ENCODE measurements around the gene PLD1.
"Not testable (repeated sequence)": the region's sequence is repeated elsewhere in the genome, so short reads cannot be mapped to it uniquely, and the experiment has no call there.

The PLD1 gene

DNA sequence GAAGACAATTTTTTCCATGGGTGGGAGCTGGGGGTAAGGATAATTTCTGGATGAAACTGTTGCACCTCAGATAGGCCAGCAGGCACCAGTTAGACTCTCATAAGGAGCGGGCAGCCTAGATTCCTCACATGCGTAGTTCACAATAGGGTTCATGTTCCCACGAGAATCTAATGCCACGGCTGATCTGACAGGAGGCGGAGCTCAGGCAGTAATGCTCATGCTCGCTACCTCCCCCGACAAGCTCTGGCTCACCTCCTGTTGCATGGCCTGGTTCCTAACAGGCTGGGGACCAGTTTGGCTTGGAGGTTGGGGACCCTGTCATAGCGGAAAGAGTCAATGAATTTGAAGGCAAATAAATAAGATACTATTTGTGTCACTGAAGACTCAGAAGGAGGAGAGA, 105.5 kb downstream of the PLD1 start:
- H3K27me3 ChIP-seq (ENCODE audit: control insufficient read depth, insufficient read depth, low read length), result no peaks in the 10 kb centered on the region
- no peak overlapping the region for H3K4me3 ChIP-seq (ENCODE audit: low read depth, low read length)
- H3K9me3 ChIP-seq (ENCODE audit: control insufficient read depth, insufficient read depth, low read length), result no peaks in the 10 kb centered on the region
- no peaks in the 10 kb centered on the region for H3K36me3 ChIP-seq (ENCODE audit: control insufficient read depth, insufficient read depth, low read length)
- H3K4me1 ChIP-seq (ENCODE audit: control insufficient read depth, insufficient read depth, low read length), result peaks cover 7% of the 10 kb centered on the region
- H3K27ac ChIP-seq (ENCODE audit: low read depth, low read length), result no peak overlapping the region
- H3K9ac ChIP-seq (ENCODE audit: low read depth, low read length), result no peak overlapping the region

DNA sequence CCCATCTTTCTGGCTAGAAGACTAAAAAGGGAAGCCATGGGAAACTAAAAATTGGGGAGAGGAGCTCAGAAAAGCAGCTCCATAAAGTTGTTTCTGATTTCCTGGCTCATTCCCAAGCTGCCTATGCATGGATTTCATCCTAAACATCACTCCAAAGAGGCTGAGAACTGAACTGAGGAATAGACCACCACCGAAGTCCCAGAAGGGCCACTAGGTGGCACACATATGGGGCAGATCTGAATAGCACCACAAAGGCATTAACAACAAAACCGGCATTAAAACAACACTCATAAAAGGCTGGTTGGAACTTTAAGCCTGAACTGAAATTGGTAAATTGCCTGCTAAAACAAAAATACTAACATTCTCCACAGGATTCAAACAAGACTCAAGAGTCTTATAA, 106.3 kb downstream of the PLD1 start:
- Histone ChIP-seq H3K36me3 (ENCODE audit: control insufficient read depth, insufficient read depth, low read length) (no peaks in the 10 kb centered on the region), H3K9ac (ENCODE audit: low read depth, low read length) (no peak overlapping the region), H3K4me3 (ENCODE audit: low read depth, low read length) (no peak overlapping the region), H3K27me3 (ENCODE audit: control insufficient read depth, insufficient read depth, low read length) (no peaks in the 10 kb centered on the region), H3K9me3 (ENCODE audit: control insufficient read depth, insufficient read depth, low read length) (no peaks in the 10 kb centered on the region), H3K4me1 (ENCODE audit: control insufficient read depth, insufficient read depth, low read length) (peaks cover 4% of the 10 kb centered on the region), H3K27ac (ENCODE audit: low read depth, low read length) (no peak overlapping the region)

DNA sequence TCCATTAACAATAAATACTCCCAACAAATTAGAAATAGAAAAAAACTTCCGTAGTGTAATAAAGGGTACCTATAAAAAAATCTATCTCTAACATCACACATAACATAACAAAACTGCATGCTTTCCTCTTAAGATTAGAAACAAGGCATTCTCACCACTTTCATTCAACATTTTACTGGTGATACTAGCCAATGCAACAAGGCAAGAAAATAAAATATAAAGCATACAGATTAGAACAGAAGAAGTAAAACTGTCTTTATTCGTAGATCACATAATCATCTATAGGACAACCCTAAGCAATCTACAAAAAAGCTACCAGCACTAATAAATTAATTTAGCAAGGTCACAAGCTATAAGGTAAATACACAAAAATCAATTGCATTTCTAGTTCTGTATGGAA, 107.1 kb downstream of the PLD1 start:
- Histone ChIP-seq H3K9ac (ENCODE audit: low read depth, low read length) (no peak overlapping the region), H3K9me3 (ENCODE audit: control insufficient read depth, insufficient read depth, low read length) (no peaks in the 10 kb centered on the region), H3K4me1 (ENCODE audit: control insufficient read depth, insufficient read depth, low read length) (no peaks in the 10 kb centered on the region), H3K36me3 (ENCODE audit: control insufficient read depth, insufficient read depth, low read length) (no peaks in the 10 kb centered on the region), H3K4me3 (ENCODE audit: low read depth, low read length) (no peak overlapping the region), H3K27ac (ENCODE audit: low read depth, low read length) (no peak overlapping the region), H3K27me3 (ENCODE audit: control insufficient read depth, insufficient read depth, low read length) (no peaks in the 10 kb centered on the region)

DNA sequence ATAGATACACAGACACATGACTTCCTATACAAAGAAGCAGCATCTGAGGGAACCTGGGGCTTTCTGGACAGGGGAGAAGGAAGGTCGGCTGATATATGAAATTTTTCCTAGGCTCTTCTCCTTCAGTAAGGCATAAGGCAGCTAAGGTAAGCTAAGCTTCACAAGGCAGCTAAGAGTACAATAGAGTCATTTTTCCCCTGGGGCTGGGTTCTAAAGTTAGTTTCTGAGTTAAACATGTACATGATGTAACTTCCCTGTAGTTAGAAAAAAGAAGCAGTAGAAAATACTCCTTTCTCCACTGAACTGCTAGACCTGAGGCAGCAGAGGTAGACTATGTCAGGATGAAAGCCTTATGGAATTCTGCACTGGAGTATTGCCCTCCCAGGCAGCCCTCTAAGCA, 109.6 kb downstream of the PLD1 start:
- no peaks in the 10 kb centered on the region for H3K36me3 ChIP-seq (ENCODE audit: control insufficient read depth, insufficient read depth, low read length)
- no peaks in the 10 kb centered on the region for H3K4me1 ChIP-seq (ENCODE audit: control insufficient read depth, insufficient read depth, low read length)
- no peaks in the 10 kb centered on the region for H3K9me3 ChIP-seq (ENCODE audit: control insufficient read depth, insufficient read depth, low read length)
- H3K27me3 ChIP-seq (ENCODE audit: control insufficient read depth, insufficient read depth, low read length), result no peaks in the 10 kb centered on the region
- H3K27ac ChIP-seq (ENCODE audit: low read depth, low read length), result no peak overlapping the region
- no peak overlapping the region for H3K9ac ChIP-seq (ENCODE audit: low read depth, low read length)
- no peak overlapping the region for H3K4me3 ChIP-seq (ENCODE audit: low read depth, low read length)

DNA sequence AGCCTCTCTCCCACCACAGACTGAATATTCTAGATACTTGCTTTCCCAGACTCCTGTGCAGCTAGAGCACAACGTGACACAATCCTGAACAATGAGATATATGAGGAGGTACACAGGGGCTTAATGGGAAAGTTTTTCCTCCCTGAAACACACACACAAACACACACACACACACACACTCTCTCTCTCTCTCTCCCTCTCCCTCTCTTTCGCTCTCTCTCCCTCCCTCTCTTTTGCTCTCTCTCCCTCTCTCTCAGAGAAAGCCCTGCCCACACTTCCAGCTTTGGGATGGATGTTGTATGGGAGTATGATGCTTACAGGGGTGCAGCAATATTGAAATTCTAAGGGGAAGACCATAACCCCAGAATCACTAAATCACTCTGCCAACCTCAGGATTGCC, 110.1 kb downstream of the PLD1 start:
- no peak overlapping the region for H3K4me3 ChIP-seq (ENCODE audit: low read depth, low read length)
- H3K9me3 ChIP-seq (ENCODE audit: control insufficient read depth, insufficient read depth, low read length), result no peaks in the 10 kb centered on the region
- H3K9ac ChIP-seq (ENCODE audit: low read depth, low read length), result no peak overlapping the region
- H3K4me1 ChIP-seq (ENCODE audit: control insufficient read depth, insufficient read depth, low read length), result no peaks in the 10 kb centered on the region
- H3K36me3 ChIP-seq (ENCODE audit: control insufficient read depth, insufficient read depth, low read length), result no peaks in the 10 kb centered on the region
- no peaks in the 10 kb centered on the region for H3K27me3 ChIP-seq (ENCODE audit: control insufficient read depth, insufficient read depth, low read length)
- no peak overlapping the region for H3K27ac ChIP-seq (ENCODE audit: low read depth, low read length)

DNA sequence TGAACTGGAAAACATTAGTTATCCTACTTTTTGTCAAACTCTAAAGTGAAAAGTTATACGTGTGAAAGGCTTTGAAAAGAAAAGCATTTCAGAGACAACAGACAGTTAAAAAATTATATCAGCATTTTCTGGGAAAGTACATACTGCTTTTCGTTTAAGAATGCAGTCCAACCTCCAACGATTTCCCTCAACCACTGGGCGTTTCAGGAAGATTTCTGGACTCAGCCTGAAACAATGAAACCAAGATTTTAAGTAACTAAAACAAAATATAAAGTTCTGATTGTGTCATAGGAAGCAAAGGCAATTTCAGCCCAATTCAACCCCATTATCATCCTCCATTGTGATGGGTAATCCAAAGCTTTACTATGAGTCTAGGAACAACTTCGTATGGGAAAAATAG, 110.7 kb downstream of the PLD1 start:
- no peaks in the 10 kb centered on the region for H3K4me1 ChIP-seq (ENCODE audit: control insufficient read depth, insufficient read depth, low read length)
- no peaks in the 10 kb centered on the region for H3K9me3 ChIP-seq (ENCODE audit: control insufficient read depth, insufficient read depth, low read length)
- H3K27me3 ChIP-seq (ENCODE audit: control insufficient read depth, insufficient read depth, low read length), result no peaks in the 10 kb centered on the region
- H3K27ac ChIP-seq (ENCODE audit: low read depth, low read length), result no peak overlapping the region
- H3K9ac ChIP-seq (ENCODE audit: low read depth, low read length), result no peak overlapping the region
- H3K36me3 ChIP-seq (ENCODE audit: control insufficient read depth, insufficient read depth, low read length), result no peaks in the 10 kb centered on the region
- H3K4me3 ChIP-seq (ENCODE audit: low read depth, low read length), result no peak overlapping the region

DNA sequence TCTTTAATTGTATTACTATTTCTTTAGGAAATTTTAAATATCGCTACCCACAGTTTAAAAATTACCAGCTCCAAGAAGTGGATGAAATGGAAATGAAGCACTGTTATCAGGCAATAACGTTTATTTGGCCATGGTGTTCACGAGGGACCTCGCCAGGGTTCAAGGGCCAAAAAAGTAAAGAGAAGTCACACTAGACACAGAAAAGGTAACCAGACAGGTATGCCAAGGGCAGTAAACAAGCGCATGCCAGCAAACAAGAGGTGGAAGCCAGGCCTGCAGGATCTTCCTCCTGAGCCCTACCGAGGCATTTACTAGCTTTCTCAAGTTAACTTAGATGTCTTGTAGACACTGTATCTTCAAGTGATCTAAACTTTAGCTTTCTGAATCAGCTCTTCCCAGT, 113.5 kb downstream of the PLD1 start:
- Histone ChIP-seq H3K9me3 (ENCODE audit: control insufficient read depth, insufficient read depth, low read length) (no peaks in the 10 kb centered on the region), H3K36me3 (ENCODE audit: control insufficient read depth, insufficient read depth, low read length) (no peaks in the 10 kb centered on the region)

DNA sequence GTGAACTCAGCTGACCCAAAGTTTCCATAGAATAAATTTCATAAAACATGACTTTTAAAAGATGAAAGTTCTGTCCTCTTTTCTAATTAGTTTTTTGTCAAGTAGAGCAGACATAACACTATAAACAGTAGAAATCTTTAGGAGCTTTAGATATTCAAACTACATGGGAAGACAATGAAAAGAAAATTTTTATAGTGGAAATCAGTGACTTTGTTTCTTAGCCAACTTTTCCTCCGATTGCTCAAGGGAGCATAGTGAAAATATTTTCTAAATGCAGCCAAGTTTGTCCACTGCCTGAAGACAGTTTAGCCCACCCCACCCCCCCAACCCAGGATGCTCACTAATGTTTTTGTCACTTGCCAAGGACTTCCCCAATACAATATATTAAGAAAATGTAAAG, 114.9 kb downstream of the PLD1 start:
- no peak overlapping the region for H3K4me3 ChIP-seq (ENCODE audit: low read depth, low read length)
- no peaks in the 10 kb centered on the region for H3K27me3 ChIP-seq (ENCODE audit: control insufficient read depth, insufficient read depth, low read length)
- H3K36me3 ChIP-seq (ENCODE audit: control insufficient read depth, insufficient read depth, low read length), result no peaks in the 10 kb centered on the region
- H3K4me1 ChIP-seq (ENCODE audit: control insufficient read depth, insufficient read depth, low read length), result no peaks in the 10 kb centered on the region
- no peak overlapping the region for H3K27ac ChIP-seq (ENCODE audit: low read depth, low read length)
- H3K9ac ChIP-seq (ENCODE audit: low read depth, low read length), result no peak overlapping the region
- H3K9me3 ChIP-seq (ENCODE audit: control insufficient read depth, insufficient read depth, low read length), result no peaks in the 10 kb centered on the region

More for the DNA sequence above, 113.5 kb downstream of the PLD1 start:
- Histone ChIP-seq H3K27ac (ENCODE audit: low read depth, low read length) (no peak overlapping the region), H3K27me3 (ENCODE audit: control insufficient read depth, insufficient read depth, low read length) (no peaks in the 10 kb centered on the region), H3K4me1 (ENCODE audit: control insufficient read depth, insufficient read depth, low read length) (no peaks in the 10 kb centered on the region), H3K9ac (ENCODE audit: low read depth, low read length) (no peak overlapping the region), H3K4me3 (ENCODE audit: low read depth, low read length) (no peak overlapping the region)

DNA sequence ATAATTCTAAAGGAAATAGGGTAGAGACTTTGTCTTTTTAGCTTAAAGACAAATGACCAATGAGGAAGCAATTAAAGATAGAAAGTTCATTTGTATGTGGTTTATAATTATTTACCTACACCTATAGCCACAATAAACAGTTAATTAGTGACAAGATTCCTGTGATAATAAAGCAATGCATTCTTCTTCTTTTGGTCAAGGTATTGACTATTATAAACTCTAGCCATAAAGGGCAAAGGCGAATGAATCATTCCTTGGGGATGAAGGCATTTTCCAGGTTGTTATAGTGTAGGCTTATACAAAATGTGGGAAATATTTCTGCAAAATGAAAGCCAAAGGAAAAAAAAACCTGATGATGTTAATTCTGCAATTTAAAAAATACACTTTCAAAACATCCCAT, 115.4 kb downstream of the PLD1 start:
- Histone ChIP-seq H3K36me3 (ENCODE audit: control insufficient read depth, insufficient read depth, low read length) (no peaks in the 10 kb centered on the region), H3K27me3 (ENCODE audit: control insufficient read depth, insufficient read depth, low read length) (no peaks in the 10 kb centered on the region), H3K4me1 (ENCODE audit: control insufficient read depth, insufficient read depth, low read length) (no peaks in the 10 kb centered on the region), H3K27ac (ENCODE audit: low read depth, low read length) (no peak overlapping the region), H3K4me3 (ENCODE audit: low read depth, low read length) (no peak overlapping the region), H3K9me3 (ENCODE audit: control insufficient read depth, insufficient read depth, low read length) (no peaks in the 10 kb centered on the region), H3K9ac (ENCODE audit: low read depth, low read length) (no peak overlapping the region)

DNA sequence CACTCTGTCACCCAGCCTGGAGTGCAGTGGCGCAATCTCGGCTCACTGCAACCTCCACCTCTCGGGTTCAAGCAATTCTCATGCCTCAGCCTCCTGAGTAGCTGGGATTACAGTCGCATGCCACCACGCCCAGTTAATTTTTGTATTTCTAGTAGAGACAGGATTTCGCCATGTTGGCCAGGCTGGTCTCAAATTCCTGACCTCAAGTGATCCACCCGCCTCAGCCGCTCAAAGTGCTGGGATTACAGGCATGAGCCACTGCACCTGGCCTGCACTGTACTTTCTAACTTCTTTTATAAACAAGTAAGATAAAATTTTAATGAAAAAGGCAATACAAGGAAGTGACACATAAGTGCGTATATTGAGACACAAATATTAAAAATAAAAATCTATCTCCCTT, 117.7 kb downstream of the PLD1 start:
- H3K4me1 ChIP-seq (ENCODE audit: control insufficient read depth, insufficient read depth, low read length); H3K27ac ChIP-seq (ENCODE audit: low read depth, low read length); H3K36me3 ChIP-seq (ENCODE audit: control insufficient read depth, insufficient read depth, low read length); H3K9me3 ChIP-seq (ENCODE audit: control insufficient read depth, insufficient read depth, low read length); H3K4me3 ChIP-seq (ENCODE audit: low read depth, low read length); H3K27me3 ChIP-seq (ENCODE audit: control insufficient read depth, insufficient read depth, low read length); H3K9ac ChIP-seq (ENCODE audit: low read depth, low read length): not testable (repeated sequence)

DNA sequence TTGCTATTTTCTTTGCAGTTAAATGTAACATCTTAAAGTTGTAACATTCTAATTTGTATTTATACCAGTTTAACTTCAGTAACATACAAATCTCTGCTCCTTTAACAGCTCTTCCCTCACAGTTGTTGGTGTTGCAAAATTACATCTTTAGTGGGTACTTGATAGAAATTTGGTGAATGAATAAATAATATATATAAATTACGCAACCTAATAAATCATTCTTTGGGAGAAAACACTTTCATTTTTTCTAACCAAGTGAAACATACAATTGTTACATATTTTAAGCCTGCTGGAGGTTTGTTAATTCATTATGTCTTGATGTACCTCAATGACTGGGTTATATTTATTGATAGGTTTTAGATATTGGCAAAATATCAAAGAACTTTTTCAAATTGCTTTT, 118.8 kb downstream of the PLD1 start:
- no peaks in the 10 kb centered on the region for H3K27me3 ChIP-seq (ENCODE audit: control insufficient read depth, insufficient read depth, low read length)
- H3K9ac ChIP-seq (ENCODE audit: low read depth, low read length), result no peak overlapping the region
- no peaks in the 10 kb centered on the region for H3K36me3 ChIP-seq (ENCODE audit: control insufficient read depth, insufficient read depth, low read length)
- H3K27ac ChIP-seq (ENCODE audit: low read depth, low read length), result no peak overlapping the region
- no peaks in the 10 kb centered on the region for H3K4me1 ChIP-seq (ENCODE audit: control insufficient read depth, insufficient read depth, low read length)
- H3K4me3 ChIP-seq (ENCODE audit: low read depth, low read length), result no peak overlapping the region
- H3K9me3 ChIP-seq (ENCODE audit: control insufficient read depth, insufficient read depth, low read length), result no peaks in the 10 kb centered on the region

DNA sequence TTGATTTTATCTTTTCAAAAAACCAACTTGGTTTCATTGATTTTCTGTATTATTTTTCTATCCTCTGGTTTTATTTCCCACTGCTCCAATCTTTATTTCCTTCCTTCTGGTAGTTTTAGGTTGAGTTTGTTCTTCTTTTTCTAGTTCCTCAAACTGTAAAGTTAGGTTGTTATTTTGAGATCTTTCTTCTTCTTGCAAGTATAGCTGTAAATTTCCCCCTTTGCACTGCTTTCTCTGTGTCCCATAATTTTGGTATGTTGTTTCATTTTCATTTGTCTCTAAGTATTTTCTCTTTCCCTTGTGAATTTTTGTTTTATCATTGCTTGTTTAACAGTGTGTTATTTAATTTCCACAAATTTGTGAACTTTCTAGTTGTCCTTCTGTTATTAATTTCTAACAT, 120.0 kb downstream of the PLD1 start:
- Histone ChIP-seq H3K4me1 (ENCODE audit: control insufficient read depth, insufficient read depth, low read length) (no peaks in the 10 kb centered on the region), H3K36me3 (ENCODE audit: control insufficient read depth, insufficient read depth, low read length) (no peaks in the 10 kb centered on the region), H3K27ac (ENCODE audit: low read depth, low read length) (no peak overlapping the region), H3K4me3 (ENCODE audit: low read depth, low read length) (no peak overlapping the region), H3K9ac (ENCODE audit: low read depth, low read length) (no peak overlapping the region), H3K27me3 (ENCODE audit: control insufficient read depth, insufficient read depth, low read length) (no peaks in the 10 kb centered on the region), H3K9me3 (ENCODE audit: control insufficient read depth, insufficient read depth, low read length) (no peaks in the 10 kb centered on the region)

Measured in HUES48 (cell line).